Hepatic stellate cell (primary cell): ENCODE results near the gene SUPT16H.
"Not testable (repeated sequence)": the region's sequence is repeated elsewhere in the genome, so short reads cannot be mapped to it uniquely, and the experiment has no call there.

Experiments used
- DNase-seq: peaks from one replicate; pipeline ENCODE4 v3.0.0; 2011; ENCODE audit warnings: low spot score

SUPT16H gene

DNA sequence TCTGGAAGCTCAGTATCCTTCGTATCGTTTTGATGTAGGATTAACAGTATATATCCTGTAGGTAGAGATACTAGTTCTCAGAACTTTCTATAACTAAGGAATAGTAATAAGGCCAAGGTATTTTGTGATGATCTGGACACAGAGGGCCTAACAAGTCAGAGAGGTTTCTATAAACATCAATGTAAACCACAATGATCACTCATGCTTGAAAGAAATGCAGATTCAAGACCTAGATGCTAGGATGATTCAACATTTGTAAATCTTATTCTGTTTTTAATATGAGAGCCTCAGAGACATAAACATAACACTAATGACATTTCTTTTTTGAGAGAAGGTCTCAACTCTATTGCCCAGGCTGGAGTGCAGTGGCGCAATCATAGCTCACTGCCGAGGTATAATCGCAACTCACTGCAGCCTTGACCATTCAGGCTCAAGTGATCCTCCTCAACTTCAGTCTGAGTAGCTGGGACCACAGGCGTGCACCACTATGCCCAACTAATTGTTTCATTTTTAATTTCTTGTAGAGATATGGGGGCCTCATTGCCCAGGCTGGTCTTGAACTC is 16.2 kb downstream of the SUPT16H start:
- DNase-seq, result no peak

DNA sequence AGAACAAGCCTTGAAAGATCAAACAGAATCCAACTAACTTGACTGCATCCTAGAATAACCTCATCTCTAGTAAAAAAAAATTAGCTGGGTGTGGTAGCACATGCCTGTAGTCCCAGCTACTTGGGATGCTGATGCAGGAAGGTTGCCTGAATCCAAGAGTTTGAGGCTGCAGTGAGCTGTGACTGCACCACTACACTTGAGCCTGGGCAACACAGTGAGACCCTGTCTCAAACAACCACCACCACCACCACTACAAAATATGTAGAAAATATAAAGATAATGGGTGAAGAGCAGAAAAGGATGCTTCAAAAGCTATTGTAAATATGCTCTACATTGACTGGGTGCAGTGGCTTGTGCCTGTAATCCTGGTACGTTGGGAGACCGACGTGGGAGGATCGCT is 27.3 kb downstream of the SUPT16H start:
- DNase-seq, result no peak

DNA sequence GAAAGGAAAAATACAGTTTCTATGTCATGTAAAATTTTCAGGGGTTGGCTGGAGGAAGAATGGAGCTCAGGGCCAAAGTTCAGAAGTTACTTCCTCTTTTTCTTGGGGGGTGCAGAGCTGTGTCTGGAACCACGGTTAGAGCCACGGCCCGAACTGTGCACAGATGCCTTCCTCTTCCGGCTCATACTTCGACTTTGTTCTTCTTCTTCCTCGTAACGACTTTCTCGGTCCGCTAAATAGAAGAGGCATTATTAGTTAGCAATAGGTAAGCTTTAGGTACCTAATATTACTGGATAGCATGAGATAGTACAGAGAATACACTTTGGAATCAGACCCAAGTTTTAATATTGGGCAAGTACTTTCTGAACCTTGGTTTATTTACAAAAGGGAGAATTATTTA is 31.2 kb downstream of the SUPT16H start:
- DNase-seq, result no peak

DNA sequence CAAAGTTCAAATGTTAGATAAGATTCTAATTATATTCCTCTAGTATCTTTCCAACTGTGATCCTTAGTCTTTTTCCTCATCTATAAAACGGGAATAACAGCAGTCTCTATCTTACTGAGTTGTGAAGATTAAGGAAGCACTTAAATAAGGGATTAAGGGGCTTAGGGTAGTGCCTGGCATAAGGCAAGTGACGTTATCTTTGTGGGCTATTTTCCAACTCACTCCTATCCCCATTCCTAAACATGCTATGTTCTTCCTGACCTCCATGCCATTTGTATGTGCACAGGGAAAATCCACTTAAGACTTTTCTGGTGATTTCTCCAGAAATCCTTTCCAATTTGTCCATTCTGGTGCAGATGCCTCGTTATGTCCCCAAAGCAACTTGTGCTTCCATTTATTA is 33.3 kb downstream of the SUPT16H start:
- no peak for DNase-seq

DNA sequence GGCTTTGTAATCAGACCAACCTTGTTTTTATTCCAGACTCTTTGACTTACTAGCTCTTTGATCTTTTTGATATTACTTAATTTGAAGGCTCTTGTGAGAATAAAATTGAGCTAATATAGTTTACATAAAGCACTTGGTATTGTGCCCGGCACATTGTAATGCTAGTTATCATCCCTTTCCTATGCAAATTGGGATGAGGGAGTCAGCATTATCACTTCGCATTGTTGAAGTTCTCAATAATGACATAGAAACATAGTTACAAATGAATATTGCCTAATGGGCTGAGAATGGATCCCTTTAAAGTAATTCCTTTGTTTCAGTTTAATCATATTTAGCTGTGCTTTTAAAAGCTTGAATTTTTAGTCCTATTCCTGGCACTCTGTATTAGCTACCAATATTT is 36.6 kb downstream of the SUPT16H start:
- no peak for DNase-seq

DNA sequence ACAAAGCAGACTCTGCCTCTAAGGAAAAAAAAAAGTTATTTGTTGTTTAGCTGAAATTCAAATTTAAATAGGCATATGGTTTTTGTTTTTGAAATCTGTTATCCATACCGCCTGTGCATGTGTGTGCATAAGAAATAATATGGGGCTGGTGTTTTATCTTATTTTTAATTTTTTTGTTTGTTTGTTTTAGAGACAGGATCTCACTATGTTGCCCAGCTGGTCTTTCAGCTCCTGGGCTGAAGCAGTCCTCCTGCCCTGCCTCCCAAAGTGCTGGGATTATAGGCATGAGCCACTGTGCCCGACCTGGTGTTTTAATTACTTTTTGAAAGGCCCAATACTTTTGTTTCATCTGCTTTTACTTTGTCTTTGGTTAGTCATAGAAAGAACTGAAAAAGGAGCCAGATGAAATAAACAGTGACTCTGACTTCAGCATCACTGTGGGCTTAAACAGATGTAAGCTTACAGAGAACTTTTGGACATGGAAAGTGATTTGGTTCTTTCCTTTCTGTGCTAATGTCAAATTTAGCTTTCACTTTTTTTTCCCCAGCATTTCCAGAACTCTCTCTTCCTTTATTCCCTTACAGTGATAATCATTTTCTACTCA is 37.2 kb downstream of the SUPT16H start:
- peak; percentile 17 for DNase-seq

DNA sequence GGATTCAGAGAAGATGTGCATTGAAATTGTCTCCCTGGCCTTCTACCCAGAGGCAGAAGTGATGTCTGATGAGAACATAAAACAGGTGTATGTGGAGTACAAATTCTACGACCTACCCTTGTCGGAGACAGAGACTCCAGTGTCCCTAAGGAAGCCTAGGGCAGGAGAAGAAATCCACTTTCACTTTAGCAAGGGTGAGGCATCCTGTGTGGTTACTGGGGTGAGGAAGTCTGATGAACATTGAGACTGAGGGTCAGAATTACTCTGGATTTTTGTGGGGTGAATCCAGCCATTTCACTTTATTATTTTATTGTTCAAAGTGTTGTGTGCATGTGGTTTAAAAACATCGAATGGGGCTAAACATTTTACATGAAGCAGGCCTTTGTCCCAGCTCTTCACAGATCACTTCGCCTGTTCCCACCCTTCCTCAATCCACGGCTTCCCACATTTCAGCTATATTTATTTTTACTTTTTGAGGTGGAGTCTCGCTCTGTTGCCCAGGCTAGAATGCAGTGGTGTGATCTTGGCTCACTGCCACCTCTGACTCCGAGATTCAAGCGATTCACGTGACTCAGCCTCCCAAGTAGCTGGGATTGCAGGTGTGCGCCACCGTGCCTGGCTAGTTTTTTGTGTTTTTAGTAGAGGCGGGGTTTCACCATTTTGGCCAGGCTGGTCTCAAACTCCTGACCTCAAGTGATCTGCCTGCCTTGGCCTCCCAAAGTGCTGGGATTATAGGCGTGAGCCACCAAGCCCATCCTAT is 40.6 kb downstream of the SUPT16H start:
- no peak for DNase-seq

DNA sequence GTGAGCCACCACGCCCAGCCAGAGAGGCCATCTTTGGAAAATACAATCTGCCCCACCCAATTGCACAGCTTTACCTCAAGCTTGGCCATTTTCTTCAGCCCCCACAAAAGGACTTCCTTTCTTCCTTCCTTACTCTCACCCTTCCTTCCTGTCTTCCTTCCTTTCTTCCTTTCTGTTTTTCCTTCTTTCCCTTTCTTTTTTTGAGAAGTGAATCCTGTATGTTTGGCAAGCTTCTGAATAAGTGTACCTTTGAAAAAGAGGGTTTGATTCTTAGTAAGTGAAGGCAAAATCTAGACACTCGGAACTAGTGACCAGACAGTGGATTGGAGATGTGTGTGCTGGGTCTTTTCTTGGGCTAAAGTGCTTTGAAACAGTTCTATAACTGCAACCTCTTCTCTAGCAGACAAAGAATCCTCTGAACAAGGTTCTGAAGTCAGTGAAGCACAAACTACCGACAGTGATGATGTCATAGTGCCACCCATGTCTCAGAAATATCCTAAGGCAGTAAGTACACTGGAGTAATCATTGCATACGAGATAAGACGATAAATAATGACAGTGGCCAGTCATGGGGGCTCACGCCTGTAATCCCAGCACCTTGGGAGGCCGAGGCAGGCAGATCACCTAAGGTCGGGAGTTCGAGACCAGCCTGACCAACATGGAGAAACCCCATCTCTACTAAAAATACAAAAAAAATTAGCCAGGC is 49.5 kb downstream of the SUPT16H start:
- no peak for DNase-seq

DNA sequence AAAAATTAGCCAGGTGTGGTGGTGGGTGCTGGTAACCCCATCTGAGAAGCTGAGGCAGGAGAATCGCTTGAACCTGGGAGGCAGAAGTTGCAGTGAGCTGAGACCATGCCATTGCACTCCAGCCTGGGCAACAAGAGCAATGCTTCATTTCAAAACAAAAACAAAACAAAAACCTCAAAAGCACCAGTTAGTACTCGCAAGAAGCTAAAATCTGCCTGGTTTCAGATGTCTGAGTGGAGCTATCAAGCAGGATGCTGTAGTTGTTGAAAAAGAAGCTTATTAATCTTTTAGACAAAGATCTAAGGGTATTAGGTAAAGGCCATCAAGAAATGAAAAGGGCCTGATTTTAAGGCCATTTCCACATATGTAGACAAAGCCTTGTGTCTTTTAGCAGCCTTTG is 50.9 kb downstream of the SUPT16H start:
- DNase-seq, result no peak

DNA sequence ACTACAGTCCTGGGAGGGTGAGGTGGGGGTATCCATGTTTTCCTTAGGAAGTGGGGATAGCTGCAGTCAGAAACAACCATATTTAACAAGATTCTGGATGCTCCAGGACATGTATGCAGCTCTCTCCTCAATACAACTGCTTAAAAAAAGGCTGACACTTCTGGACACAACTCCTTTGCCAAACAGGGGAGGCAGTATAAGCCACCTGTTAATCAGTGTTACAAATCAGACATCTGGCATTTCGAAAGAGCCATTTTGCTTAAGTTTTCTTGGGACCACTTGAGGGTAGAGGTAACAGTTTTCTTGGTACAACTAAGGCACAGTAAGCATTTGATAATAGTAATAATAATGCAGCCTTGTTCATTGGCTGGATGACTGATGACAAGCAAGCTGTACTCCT is 56.8 kb downstream of the SUPT16H start:
- no peak for DNase-seq

DNA sequence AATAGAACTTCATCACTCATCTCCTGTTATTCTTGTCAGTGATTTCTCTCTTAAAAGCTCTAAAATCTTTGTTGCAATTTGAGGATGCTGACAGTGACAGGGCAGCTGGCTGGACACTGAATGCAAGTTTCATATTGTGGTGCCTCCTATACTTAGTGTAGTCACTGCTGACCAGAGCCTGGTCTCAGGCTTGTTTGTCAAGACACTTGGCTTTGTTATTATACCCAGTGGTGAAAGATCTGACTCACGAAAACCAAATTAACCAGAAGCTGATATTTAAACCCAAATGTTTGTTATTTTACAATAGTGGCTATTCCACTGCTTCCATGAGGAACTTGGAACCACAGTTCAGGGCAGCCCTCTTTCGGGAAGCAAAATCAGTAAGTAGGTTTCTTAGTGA is 61.1 kb downstream of the SUPT16H start:
- DNase-seq, result no peak

DNA sequence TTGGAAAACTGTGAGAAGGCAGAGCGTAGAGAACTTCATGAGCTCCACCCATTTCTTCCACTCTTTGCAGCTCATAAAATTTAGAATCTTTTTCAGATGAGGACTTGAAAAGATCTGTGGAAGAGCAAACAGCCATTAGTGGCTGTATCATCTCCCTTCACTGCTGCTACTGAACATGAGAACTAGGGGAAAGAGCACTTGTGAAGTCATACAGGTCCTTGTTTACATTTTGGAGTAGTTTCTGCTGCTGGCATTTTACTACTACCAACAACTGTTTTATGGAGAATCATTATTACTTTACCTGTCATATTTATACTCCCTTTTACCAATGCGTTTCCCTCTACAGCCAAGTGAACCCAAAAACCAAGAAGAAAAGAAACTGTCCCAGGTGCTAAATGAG is 62.9 kb downstream of the SUPT16H start:
- no peak for DNase-seq

DNA sequence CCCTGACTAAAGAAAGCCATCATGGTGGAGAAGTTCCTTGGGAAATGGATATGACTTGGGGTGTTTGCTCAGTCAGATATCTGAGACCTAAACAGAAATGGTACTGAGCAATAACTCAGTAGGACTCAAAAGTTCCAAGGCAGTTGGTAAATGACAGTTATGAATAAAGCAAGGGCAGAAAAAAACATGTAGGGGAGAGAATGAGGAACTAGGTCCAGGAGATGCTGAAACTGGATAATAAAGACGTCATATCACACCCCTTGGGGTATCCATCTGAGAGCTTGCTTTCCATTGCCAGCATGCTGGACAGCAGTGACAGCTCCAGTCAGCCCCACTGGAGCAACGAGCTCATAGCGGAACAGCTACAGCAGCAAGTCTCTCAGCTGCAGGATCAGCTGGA is 66.4 kb downstream of the SUPT16H start:
- DNase-seq, result no peak

DNA sequence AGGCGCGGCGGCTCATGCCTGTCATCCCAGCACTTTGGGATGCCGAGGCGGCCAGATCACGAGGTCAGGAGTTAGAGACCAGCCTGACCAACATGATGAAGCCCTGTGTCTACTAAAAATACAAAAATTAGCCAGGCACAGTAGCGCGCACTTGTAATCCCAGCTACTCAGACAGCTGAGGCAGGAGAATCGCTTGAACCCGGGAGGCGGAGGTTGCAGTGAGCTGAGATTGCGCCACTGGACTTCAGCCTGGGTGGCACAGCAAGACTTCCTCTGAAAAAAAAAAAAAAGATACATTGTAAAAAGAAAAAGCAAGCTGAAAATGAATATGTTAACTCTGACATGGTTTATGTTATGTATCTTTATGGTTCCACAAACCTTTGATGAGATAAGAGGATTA is 70.3 kb downstream of the SUPT16H start:
- no peak for DNase-seq

DNA sequence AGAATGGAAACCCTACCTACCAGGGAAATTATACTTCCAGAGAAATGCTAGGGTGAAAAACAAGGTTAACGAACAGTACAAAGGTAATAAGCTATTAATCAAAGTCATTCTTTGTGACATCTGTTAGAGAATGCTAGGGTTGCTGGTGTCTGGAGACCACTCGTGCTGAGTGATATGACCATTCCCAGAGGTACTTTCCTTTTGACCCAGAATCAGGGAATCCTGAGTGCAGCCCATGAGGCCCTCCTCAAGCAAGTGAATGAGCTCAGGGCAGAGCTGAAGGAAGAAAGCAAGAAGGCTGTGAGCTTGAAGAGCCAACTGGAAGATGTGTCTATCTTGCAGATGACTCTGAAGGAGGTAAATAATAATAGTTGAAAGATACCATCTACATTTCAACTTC is 72.2 kb downstream of the SUPT16H start:
- DNase-seq, result no peak

DNA sequence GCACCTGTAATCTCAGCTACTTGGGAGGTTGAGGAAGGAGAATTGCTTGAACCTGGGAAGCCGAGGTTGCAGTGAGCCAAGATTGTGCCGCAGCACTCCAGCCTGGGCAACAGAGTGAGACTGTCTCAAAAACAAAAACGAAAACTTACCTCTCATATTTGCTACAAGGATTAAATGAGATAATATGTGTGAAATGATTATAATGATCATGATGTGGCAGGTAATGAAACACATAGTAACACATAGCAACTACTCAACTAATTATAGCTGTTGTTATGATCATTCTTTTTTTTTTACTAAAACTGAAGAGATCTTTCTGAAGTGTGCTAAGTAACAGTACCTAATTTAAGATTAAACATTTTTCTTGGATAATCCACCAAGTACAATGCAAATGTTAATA is 73.9 kb downstream of the SUPT16H start:
- no peak for DNase-seq

DNA sequence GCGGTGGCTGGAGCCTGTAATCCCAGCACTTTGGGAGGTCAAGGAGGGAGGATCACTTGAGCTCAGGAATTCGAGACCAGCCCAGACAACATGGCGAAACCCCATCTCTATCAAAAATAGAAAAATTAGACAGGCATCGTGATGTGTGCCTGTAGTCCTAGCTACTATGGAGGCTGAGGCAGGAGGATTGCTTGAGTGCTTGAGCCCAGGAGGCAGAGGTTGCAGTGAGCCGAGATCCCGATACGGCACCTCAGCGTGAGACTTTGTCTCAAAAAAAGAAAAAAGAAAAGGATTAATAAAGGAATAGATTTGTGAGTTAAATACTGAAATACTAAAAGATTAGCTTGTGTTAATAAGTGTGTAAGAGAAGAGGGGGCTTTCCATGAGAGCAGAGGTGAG is 74.6 kb downstream of the SUPT16H start:
- DNase-seq, result no peak

DNA sequence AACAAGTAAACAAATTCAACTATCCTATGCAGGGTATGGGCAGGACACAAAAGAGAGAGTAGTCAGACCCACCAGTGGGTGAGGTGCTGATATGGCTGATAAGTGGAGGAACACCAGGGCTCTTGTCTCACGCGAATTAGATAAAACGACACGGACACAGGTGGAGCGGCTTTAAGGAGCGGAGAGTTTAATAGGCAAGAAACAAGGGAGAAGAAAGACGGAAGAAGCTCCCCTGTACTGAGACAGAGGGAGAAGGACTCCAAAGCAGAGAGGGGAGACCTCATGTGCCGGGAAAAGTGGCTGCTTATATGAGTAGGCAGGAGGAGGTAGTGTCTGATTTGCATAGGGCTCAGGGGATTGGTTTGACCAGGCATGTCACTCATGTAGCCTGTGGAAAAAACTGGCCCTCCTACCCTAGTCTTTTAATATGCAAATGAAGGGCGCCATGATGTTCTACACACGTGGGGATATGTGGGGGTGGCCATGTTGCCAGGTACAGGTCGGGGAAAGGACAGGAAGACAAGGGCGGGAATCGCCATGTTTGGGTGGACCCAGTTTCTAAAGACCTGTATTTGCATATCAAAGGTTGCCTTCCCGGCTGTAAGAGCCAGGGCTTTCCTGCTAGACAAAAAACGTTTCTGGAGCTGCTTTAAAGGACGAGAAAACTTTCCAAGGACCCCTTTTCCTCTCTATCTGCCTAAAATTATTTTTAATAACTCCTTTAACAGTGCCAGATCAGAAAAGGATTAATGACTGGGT is 75.2 kb downstream of the SUPT16H start:
- no peak for DNase-seq

DNA sequence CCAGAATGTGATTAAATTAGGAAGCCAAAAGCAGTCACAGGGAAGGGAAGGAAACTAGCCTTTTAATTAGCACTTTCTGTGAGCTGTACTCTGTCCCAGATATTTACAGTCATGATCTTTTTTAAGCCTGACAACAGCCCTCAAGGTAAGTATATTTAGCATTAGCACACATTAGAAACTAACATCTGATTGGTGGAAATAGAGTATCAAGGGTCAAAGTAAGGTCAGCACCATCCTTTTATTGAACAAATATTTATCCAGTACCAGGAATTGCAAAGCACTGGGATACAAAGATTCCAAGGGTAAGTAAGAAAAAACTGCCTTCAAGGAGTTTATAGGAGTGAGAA is 75.7 kb downstream of the SUPT16H start:
- no peak for DNase-seq

DNA sequence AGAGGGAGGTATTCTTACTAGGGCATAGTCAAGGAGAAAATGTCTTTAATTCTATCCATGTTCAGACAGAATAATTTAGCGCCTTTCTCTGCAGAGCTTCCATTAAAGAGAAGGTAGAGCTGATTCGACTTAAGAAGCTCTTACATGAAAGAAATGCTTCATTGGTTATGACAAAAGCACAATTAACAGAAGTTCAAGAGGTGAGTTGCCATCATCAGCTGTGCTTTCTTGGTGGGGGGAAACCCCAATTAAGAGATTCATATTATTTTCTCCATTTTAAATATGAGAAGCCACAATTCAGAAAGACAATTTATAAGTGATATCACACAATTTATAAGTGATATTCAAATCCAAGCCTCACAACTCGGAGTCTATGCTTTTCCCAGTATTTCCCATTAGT is 76.2 kb downstream of the SUPT16H start:
- DNase-seq, result no peak

DNA sequence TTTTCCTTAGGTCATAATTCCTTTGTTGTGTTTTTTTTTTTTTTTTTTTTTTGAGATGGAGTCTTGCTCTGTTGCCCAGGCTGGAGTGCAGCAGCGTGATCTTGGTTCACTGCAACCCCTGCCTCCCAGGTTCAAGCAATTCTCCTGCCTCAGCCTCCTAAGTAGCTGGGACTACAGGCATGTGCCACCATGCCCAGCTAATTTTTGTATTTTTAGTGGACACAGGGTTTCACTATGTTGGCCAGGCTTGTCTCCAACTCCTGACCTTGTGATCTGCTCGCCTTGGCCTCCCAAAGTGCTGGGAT is 81.0 kb downstream of the SUPT16H start:
- not testable (repeated sequence) for DNase-seq

DNA sequence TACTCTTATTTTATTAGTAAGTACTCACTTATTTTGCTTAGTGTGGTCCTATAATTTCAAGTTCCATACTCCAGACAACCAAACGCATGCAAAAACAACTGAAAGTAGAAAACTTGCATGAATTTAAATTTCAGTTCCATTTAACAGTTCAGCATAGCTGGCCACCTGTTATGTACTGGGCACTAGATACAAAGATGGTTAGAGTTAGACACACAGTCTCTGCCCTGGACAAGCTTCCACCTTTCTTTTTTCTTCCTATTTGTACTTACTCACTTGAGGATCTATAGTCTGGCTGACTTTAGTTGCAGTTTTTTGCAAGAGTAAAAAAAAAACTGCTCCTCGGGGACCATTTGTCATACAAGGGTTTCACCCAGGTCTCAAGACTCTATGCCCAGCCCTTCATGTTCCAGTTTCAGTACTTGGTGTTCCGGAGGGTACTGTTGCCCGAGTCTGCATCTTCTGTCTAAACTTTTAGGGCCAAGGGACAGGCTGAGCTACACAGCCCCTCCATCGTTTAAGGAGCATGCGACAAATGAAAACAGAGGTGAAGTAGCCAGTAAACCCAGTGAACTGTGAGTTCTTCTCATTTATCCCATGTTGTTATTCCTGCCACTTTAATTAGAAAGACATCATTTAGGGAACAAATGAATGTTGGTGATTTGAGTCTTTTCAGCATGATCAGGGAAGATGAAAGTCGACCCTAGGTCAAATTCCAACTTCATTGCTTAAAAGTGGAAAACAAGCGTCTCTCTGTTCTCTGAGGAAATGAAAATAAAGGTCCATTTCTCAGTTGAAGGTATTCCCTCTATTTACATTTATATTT is 81.6 kb downstream of the SUPT16H start:
- DNase-seq, result no peak
